GM08714 (cell line): Measurements from ENCODE around the gene HMOX2.

Experiments used
- H3K4me3 ChIP-seq: fragments of 200-500 bp; sonication (Bioruptor generic); 2 replicates; pipeline ENCODE4 v1.5.1; 2014; ENCODE audit warnings: mild to moderate bottlenecking, low read length, inconsistent platforms
- ZNF274 ChIP-seq: IDR thresholded peaks from 2 replicates; pipeline ENCODE4 v1.6.1; 2012; ENCODE audit warnings: mild to moderate bottlenecking, low read depth, low read length

The HMOX2 gene

DNA sequence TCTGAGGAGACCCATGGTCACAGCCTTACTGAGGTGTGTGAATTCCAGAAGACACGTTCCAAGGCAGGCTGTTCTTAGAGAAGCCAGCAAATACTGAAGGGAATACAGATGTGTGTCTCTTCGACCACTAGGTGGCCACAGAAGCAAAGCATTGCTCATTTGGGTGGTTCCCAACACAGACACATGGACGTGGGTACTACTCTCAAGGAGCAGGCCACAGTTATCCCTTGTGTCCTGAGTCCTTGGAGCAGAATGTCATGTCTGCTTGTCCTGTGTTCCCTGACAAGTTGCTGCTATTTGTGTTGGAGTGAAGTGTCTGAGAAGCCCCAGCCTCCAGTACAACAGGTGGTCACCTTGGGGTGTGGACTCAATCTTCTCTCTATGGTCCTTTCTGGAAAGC lies 30.3 kb downstream of the HMOX2 start:
- TF ChIP-seq ZNF274, result no peak
- no peak overlapping the region for H3K4me3 ChIP-seq

DNA sequence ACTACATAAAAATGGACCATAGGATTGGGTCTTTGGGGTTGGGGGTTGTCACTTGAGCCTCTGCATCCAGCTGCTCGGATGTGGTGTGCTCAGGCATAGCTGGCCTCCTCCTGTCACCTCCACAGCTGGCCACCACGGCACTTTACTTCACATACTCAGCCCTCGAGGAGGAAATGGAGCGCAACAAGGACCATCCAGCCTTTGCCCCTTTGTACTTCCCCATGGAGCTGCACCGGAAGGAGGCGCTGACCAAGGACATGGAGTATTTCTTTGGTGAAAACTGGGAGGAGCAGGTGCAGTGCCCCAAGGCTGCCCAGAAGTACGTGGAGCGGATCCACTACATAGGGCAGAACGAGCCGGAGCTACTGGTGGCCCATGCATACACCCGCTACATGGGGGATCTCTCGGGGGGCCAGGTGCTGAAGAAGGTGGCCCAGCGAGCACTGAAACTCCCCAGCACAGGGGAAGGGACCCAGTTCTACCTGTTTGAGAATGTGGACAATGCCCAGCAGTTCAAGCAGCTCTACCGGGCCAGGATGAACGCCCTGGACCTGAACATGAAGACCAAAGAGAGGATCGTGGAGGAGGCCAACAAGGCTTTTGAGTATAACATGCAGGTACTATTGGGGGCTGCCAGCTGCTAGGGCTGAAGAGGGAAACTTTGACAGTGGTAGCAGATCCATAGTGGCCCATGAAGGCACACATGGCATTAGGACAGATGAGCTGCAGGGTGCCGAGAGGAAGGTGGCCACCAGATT lies 31.6 kb downstream of the HMOX2 start:
- no peak overlapping the region for H3K4me3 ChIP-seq
- TF ChIP-seq ZNF274, result no peak

DNA sequence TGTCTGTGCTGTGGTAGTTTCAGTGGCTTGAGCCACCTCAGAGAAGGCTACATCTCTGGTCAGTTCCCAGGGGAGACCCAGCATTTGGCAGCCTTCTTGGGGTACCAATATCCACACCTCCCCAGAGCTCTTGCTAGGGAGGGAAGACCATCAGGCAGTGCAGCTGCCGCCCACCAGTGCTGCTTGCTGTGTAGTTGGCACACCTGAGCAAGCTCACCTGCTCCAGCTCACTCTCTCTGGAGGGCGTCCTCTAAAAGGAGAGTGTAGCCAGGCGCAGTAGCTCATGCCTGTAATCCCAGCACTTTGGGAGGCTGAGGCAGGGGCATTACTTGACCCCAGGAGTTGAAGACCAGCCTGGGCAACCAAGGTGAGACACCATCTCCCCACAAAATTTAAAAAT lies 32.6 kb downstream of the HMOX2 start:
- TF ChIP-seq ZNF274, result no peak

DNA sequence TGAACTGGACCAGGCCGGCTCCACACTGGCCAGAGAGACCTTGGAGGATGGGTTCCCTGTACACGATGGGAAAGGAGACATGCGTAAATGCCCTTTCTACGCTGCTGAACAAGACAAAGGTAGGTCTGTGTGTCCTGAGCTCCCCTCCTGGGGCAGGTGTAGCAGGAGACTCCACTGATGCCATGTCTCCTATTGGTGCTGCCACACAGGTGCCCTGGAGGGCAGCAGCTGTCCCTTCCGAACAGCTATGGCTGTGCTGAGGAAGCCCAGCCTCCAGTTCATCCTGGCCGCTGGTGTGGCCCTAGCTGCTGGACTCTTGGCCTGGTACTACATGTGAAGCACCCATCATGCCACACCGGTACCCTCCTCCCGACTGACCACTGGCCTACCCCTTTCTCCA lies 33.2 kb downstream of the HMOX2 start:
- no peak overlapping the region for H3K4me3 ChIP-seq
- TF ChIP-seq ZNF274, result no peak

More for the DNA sequence above, 32.6 kb downstream of the HMOX2 start:
- H3K4me3 ChIP-seq, result no peak overlapping the region

DNA sequence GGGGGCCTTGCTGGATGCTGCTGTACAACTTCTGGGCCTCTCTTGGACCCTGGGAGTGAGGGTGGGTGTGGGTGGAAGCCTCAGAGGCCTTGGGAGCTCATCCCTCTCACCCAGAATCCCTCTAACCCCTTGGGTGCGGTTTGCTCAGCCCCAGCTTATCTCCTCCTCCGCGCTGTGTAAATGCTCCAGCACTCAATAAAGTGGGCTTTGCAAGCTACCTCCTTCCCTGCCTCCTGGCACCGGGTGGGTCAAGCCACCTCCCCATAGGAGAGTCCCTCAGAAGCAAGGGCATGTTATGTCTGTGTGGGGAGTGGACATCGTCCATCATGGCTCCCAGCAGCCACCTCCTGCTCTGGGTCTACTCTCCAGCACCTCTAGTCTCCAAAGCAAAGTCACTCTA lies 33.9 kb downstream of the HMOX2 start:
- TF ChIP-seq ZNF274, result no peak
- no peak overlapping the region for H3K4me3 ChIP-seq

DNA sequence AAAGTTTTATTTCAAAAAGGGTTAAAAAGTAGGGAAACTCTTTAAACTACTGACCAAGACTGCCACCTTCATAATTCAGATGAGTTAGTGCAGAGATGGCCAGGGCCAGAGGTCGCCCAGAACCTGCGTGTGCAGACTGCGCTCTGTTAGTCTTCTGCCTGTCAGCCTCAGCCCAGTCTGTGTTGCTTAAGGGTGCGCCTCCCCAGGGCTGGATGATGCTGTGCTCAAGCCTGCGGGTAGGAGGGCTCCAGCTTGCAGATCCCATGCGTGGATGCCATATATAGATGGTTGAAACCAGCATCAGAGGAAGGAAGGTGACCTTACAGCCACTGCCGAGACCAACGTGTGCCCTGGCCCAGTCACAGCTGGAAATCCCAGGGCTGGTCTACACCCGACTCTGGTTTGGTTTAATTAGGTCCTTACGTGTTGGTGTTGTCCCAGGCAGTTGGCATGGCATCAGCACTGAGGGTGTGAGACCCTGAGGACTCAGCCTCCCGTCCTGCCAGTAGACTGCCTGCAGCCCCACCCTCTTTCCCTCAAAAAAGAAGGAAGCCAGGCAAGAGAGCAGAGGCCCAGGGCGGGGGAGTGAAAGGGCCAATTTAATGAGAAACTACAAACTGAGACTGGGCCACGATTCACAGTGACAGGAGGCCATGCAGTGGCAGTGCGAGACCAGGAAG lies 34.7 kb downstream of the HMOX2 start:
- no peak overlapping the region for H3K4me3 ChIP-seq
- TF ChIP-seq ZNF274, result no peak

DNA sequence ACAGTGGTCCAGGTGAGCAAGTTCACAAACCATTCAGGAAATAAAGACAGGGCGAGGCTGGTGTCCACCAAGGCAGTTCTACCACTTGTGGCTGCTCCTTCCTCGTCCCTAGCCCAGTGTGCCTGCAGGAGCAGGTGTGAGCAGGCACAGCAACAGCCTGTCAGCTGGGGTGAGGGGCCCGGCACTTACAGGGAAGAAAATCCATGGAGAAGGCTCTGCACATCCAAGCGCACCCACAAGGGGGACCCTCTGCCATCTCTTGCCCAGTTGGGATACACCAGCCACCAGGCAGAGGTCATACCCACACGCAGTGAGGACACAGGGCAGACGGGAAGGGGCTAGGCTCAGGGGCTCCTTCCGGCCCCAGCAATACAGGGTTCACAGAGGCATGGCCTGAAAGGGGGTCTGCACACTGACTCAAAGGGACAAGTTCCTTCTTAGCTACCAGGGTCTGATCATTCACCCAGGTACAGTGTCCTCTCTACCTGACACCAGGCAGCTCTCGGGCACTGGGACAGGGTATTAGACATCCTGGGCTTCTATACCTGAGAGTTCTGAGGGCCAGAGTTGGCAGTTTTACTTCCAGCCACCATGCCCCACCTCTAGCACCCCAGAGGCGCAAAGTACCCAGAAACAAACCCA lies 35.4 kb downstream of the HMOX2 start:
- TF ChIP-seq ZNF274, result no peak
- no peak overlapping the region for H3K4me3 ChIP-seq

DNA sequence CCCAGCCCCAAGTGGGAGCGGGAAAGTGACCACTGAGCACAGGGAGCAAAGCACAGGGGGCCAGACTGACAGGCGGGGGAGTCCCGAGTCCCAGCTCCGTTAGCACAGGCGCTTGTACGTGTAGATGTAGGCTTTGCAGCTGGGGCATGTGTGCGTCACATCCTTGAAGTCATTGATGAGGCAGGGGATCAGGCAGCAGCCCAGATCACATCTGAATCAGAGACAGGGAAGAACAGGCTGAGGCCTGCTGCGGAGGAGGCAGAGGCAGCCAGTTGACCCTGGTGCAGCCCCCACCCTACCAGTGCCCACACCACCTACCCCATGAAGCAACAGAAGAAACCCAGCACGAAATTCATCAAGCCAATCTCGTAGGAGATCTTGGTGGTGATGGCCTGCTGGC lies 36.3 kb downstream of the HMOX2 start:
- TF ChIP-seq ZNF274, result no peak
- H3K4me3 ChIP-seq, result no peak overlapping the region

DNA sequence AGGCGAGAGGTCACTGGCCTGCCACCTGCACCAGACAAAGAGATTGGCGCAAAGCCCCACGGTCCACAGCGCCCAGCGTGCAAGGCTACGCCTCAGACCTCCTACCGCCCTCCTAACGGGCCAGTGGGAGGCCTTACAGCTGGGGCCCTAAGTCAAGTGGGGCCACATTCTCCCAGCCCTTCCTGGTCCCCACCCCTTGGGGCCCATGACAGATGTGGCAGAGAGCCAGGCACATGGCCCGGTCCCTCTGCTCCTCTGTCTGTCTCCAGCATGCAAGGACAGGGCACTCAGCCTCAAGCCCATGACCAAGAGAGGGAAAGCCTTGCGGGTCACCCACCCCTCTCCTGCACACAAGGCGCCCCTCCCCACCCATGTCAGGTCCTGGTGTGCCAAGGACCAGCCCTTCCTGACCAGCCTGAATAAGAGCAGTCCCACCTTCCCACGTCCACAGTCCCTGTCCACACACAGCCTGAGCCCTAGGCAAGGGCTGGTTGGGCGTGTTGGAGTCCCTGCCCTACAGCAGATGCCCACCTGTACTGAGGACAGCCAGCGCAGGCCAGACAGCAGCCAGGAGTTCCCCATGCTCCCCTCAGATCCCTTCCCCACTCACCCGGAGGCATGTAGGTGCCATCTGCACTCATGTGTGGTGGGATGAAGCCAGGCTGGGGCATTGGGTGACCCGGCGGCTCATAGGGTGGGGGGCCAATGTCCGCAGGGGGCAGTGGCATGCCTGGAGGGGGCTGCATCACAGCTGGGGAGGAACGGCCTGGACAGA lies 37.1 kb downstream of the HMOX2 start:
- TF ChIP-seq ZNF274, result no peak
- no peak overlapping the region for H3K4me3 ChIP-seq

DNA sequence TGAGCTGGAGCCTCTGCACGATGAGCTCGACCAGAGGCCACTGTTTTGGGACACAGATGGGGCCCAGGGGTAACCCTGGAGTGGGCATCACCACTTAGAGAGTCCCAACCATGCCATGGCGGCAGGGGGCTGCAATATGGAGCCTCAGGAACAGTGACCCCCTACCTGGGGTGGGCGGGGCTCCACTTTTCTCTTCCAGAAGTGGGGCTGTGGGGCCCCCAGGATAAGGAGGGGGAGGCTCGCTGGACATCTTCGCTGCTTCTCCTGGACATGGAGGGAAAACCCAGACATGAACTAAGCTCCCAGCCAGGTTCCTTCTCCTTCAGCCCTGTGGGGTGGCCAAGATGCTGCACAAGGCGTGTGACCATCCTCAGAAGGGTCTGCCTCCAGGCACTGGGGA lies 37.7 kb downstream of the HMOX2 start:
- no peak overlapping the region; the same call in 1 of the 2 replicates for H3K4me3 ChIP-seq
- TF ChIP-seq ZNF274, result no peak

DNA sequence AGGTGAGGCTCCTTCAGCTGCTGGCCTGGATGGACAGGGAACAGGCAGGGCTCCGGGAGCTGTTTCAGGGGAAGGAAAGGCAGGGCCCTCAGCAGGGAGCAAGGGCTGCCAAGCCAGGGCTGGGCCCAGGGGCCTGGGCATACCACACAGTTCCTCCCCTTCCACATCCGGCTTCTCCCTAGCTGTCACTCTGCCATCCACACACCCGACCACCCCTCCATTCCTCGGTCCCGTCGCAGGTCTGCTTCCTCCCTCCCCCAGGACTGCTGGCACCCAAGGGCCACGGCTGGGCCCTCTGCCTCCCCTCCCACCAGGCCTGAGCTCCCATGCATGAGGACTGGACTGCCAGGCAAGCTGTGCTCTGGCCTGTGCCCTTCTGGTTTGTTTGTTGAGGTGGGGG lies 38.4 kb downstream of the HMOX2 start:
- TF ChIP-seq ZNF274, result no peak
- H3K4me3 ChIP-seq, result peak overlapping the region; percentile 0; the same call in 1 of the 2 replicates

DNA sequence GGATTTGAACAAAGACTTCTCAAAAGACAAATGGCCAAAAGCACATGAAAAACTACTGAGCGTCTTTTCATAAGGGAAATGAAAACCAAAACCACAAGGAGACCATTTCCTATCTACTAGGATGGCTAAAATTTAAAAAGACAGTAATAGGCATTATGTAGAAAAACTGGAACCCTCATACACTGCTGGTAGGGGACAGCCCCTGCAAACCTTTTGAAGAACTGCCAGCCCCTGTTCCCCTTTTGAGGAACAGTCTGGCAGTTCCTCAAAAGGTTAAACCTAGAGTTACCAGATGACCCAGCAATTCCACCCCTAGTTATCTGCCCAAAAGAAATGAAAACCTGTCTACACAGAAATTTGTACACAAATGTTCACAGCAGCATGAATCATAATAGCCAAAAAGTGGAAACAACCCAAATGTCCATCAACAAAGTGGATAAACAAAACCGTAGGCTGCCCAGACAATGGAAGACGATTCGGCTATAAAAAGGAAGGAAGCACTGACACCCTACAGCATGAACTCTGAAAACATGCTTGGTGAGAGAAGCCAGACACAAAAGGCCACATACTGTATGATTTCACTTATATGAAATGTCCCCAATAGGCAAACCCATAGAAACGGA lies 39.5 kb downstream of the HMOX2 start:
- H3K4me3 ChIP-seq, result peak overlapping the region; percentile 27; the same call in 1 of the 2 replicates
- TF ChIP-seq ZNF274, result no peak

DNA sequence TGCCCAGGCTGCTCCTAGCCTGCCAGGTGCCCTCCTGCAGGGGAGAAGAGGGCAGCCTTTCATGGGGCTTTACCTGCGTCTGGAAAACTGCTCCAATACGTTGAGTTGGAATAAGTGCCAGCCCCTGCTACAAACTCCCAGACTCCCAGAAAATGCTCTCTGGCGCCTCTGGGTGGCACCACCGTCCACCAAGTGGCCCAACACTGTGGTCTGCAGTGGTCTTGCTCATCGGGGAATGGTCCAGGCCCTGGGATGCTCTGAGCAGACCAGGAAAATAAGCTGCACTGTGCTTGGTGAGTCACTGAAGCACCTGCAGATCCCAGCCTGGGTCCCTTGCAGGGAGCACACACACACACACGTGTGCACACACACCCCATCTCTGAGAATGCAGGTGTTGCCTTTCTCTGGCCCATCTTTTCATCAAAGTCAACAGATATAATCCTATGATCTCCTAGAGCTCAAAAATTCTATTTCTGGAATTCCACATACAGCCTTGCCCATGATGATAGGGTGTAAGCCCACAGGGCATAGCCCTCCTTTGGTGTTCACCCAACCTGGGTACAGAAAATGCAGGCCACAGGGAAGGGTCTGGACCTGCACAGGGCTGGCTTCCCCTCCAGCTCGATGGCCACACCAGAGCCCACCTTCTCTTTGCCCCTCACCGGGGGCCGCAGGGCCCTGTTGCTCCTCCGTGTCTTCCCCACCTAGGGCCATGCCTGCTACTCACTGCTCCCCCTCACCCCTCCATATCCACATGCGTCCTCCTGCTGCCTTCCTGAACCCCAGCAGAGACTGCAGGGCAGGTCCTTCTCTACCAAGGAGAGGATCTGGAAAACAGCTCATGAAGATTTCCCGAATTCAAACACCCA lies 41.8 kb downstream of the HMOX2 start:
- no peak for TF ChIP-seq ZNF274
- no peak overlapping the region for H3K4me3 ChIP-seq
